HG03558 (cell line): ENCODE measurements around the gene TRIM33.
"Not testable (repeated sequence)": the region's sequence is repeated elsewhere in the genome, so short reads cannot be mapped to it uniquely, and the experiment has no call there.

Experiments
- ATAC-seq: cut with Tn5 transposase; IDR thresholded peaks from one replicate; pipeline ENCODE4 v1.9.1; 2021; ENCODE audit warnings: moderate number of reproducible peaks; ENCODE audit not compliant: unreplicated experiment; ENCODE audit errors: extremely low read depth

TRIM33 gene

DNA sequence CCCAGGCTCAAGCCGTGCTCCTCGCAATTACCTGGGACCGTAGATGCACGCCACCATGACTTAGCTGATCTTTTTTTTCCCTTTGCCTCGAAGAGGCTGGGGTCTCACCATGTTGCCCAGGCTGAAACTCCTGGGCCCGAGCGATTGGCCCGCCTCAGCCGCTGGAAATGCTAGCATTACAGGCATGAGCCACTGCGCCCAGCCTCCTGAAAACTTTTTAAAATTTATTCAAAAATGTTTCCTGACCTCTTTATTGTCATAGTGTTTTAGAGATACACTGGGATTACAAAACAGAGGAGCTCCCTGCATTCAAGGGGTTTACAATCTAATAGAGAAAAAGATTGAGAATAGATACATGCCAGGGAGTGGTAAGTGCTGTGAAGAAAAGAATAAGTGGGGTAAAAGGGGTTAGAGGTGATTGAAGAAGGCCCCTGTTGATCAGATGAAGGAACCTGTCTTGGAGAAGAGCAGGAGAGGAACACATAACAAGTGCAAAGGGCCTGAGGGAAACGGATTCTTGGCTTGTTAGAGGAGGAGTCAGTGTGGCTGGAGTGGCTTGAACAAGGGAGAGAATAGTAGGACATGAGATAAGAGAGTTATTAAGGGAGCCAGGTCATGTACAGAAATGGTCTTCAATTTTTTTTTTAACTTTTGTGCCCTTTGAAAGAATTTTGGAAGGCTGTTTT lies 1.7 kb upstream of the TRIM33 start:
- no peak for ATAC-seq

DNA sequence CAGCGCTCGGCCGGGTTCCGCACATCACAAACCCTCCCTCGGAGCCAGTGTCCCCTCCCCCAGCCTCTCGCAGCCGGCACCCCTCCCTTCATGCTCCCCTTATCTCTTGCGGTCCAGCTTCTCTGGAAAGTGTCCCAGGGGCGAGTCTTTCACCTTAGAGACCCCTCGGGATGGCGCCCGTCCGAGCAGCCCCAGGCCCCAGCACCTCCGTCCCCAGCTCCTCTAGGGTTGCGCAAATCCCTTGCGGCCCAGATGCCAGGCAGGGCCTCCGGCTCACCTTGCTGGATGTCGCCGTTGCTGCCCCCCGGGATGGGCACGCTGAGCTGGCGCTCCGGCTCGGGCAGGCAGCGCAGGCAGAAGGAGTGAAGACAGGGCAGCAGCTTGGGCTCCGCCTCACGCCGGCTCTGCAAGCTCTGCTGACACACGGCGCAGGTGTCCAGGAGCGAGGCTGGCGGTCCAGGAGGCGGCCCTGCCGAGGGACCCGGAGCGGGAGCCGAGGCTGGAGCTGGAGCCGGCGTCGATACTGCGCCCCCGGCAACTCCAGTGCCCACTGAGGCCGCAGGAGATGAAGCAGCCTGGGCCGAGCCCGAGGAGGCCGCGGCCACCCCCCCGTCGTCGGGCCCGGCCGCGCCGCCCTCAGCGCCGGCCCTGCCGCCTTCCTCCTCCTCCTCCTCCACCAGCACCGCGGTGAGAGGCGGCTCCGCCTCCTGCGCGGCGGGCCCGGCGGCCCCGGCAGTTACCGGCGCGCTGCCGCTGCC lies 550 bp downstream of the TRIM33 start:
- peak; percentile 23 for ATAC-seq

DNA sequence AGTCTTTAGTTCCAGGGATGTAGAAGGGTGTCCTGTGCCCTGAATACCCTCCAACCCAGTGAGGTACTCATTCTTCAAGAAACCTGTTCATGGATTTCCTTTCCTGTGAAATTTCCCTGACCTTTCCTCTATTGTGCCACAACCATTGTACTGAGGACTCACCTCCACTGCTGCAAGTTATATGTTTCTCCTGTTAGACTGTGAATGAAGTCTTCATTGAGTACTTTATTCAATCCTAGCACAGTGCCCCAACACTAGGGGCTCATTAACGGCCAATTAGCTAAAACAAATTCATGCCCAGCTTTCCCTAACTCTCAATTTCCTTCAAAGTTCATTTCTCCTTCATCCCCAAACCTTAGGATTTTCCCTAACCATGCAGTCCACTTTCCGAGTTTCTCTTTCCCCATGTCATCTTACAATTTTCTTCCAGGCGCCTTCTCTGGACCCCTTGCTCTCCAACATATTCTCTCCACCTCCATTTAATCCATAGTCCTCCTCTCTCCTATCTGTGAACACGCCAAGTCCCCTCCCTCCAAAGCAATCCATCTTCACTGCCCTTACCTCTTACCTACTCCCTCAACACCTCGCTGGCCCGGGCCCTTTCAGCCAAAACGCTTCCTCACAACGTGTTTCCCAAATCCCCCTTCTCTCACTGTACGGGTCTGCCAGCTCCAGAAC lies 1.3 kb downstream of the TRIM33 start:
- no peak for ATAC-seq

DNA sequence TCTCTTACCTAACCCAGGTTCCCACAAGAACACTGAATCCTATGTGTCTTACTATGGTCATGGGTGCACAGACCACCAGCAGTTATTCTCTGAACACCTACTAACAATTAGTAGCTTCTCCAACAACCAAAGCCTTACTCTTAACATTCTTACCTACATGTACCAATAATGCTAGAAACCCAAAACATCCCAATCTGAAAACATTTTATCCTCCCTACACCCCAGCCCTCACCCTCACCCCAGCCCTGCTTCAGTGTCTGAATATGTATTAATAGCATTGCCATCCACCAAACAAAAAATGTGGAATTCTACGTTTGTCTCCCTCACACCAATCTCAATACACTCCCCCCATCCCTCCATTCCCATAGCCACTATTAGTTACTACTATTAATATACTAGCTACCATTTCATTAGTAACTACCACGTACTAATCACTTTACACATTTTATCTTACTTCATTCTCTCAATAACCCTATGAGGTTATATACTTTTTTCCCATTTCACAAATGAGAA lies 2.6 kb downstream of the TRIM33 start:
- no peak for ATAC-seq

DNA sequence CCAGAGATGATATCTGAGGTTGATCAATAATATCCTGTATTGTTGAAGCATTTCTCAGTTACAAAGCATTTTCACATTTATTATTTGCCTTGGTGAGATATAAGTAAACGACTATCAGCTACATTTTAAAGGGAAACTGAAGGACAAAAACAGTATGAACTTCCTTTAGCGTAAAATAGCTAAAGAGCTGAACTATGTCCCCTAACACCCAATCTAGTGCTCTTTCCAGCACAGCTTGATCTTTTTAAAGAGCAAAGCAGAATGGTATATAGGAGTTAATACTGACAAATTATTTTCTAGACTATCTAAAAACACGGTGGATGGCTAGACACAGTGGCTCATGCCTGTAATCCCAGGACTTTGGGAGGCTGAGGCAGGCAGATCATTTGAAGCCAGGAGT lies 3.5 kb downstream of the TRIM33 start:
- ATAC-seq, result no peak

DNA sequence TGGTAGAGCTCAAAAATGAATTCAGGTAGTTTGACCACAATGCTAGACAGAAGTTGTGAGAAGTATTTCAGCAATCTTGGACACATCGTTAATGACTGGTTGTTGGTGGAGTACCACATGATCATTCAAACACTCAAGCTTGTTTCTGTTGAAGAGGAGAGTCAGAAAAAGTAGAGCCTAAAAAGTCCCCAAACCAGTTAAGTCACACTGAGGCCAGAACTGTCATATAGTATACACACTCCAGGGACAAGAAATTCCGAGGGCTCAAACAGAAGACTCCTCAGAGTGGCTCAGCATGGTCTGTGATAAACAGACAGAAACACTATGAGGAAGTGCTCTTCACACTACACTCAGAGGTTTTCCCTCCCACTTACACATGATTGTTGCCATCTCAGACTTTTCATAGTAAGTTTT lies 5.8 kb downstream of the TRIM33 start:
- no peak for ATAC-seq

DNA sequence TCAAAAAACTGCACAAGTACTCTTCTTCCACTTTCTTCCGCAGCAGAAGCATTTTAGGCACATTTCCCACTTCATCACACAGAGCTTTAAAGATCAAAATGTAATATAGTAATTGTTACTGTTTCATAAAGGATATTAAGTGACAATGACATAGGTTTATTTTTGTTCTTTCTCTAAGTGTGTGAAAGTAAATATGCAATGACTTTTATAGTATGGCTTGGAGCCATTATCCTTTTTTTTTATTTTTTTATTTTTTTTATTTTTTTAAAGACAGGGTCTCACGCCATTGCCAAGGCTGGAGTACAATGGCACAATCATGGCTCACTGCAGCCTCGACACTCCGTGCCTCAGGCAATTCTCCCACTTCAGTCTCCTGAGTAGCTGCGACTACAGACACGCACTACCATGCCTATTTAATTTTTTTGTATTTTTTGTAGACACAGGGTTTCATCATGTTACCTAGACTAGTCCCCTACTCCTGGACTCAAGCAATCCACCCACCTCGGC lies 7.0 kb downstream of the TRIM33 start:
- ATAC-seq, result no peak

DNA sequence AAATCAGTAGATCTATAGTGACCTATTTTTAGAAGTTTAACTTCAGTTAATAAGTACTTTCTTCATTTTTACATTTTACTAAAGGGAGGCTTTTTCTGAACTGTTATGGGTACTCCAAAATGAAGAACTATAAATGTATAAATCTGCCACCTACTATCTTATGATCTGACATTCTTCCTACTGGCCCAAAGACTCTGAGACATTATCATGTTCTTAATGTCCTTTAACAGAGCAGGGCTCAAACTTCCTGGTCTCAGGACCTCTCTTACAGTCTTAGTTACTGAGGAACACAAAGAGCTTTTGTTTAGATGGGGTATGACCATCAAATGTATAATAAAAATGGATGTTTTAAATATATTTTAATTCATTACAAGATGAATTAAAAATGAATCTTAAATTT lies 8.9 kb downstream of the TRIM33 start:
- no peak for ATAC-seq

DNA sequence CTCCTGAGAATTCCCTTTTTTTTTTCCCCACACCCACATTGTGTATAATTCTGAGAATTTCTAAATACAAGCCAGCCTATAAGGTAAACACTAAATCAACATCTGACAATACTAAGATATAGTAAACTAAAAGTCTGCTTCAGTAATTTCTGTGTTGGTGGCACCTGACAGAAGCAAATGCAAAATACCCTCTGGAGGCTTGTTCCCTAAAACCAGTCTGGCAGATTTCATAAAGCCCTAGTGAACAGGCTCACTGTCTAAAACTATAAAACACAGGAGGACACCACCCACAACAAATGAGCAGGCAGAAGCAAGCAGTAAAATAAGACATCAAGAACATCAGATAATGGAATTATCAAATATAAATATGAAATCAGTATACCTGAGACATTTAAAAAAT lies 11.5 kb downstream of the TRIM33 start:
- ATAC-seq, result no peak

DNA sequence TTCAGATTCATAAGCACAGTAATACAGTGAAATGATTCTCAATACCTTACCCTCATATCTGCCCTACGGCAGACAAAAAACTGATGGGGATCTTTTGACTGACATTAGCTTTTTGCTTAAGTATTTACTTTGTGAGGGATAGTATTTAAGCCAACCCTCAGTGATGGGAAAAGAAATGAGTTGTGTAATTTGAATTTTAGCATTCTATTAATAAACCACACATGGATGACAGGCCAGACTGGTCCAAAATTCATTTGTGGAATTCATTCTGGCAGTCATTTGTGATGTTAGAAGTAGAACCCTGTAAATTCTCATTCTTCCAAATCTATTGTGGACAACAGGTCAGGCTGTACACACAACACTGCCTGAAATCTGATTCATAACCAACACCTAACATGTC lies 14.9 kb downstream of the TRIM33 start:
- ATAC-seq, result no peak

DNA sequence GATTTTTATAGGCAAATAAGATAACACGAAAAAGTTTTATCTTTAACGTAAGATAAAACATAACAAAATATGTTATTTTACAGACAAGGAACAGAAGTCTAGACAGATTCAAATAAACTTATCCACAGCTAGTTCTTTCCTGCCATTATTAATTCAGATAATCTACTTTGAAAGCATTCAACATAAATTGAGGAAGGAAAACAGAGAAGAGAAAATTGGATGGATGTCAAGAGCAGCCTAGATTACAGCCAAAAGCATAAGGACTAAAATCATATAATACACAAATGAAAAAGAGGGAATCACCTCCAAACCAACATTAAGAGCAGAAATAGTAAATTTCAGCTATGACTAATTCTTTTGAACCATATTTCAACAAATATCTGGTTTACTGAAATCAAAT lies 15.5 kb downstream of the TRIM33 start:
- no peak for ATAC-seq

DNA sequence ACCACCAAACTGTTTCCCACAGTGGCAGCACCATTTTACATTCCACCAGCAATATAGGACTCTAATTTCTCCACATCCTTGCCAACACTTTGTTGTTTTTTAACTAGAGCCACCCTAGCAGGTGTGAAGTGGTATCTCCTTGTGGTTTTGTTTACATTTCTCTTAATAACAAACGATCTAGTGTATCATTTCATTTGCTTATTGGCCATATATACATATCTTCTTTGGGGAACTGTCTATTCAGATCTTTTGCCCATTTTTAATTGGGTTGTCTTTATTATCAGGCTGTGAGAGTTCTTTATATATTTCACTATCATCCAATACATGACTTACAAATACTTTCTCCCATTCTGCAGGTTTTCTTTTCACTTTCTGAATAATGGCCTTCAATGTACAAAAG lies 18.0 kb downstream of the TRIM33 start:
- no peak for ATAC-seq

DNA sequence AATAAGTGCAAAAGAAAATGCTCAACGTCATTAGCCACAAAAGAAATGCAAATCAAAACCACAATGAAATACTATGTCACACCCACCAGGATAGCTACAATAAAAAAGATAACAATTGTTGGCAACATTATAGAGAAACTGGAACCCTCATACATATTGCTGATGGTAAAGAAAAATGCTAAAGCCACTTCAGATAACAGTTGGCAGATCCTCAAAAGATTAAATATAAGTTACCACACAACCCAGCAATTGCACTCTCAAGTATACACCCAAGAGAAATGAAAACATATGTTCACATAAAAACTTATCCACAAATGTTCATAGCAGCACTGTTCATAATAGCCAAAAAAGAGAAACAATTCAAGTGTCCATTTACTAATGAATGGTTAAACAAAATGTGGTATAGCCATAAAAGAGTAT lies 20.7 kb downstream of the TRIM33 start:
- ATAC-seq, result no peak

DNA sequence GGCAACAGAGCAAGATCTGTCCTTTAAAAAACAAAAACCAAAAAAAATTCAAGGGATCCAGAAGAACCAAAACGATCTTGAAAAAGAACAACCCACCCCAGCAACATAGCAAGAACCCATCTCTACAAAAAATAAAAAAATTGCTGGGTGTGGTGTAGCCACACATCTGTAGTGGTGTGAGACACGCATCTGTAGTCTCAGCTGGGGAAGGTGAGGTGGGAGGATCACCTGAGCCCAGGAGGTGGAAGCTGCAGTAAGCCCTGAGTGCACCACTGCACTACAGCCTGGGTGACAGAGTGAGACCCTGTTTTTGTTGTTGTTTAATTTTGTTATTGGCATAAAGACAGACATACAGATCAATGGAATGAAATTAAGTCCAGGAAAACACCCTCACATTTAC lies 22.3 kb downstream of the TRIM33 start:
- ATAC-seq, result no peak

DNA sequence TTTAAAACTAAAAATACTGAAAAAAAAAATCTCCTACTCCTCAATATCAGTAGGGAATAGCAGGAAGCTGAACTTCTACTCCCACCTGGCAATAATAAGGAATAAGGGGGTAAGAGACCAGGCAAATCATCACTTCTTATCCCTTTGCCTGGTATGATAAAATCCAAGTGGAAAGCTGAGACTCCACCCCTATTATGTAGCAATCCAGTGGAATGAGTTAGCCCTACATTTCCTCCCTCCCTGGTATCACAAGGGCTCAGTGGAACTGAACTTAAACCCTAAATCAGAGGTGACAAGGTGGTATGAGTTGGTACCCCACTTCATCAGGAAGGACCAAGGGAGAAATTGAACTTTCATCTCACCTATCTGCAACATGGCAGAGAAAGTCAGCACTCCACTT lies 25.7 kb downstream of the TRIM33 start:
- ATAC-seq, result no peak

DNA sequence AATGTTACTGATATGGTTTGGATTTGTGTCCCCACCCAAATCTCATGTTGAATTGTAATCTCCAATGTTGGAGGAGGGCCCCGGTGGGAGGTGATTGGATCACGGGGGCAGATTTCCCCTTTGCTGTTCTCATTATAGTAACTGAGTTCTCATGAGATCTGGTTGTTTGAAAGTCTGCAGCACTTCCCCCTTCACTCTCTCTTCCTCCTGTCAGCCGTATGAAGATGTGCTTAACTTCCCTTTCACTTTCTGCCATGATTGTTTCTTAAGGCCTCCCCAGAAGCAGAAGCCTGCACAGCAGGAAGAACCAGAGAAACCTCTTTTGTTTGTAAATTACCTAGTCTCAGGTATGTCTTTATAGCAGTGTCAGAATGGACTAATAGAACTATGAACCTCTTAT lies 28.4 kb downstream of the TRIM33 start:
- ATAC-seq, result no peak

DNA sequence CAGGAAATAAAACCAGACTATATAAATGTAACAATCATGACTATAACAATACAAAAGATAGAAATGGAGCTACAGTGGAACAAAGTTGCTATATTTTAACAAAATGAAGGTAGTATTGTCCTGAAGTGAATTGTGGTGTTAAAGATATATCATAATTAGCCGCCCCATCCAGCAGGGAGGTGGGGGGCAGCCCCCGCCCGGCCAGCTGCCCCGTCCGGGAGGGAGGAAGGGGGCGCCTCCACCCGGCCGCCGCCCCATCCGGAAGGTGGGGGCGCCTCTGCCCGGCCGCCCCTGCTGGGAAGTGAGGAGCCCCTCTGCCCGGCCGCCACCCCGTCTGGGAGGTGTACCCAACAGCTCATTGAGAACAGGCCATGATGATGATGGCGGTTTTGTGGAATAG lies 31.4 kb downstream of the TRIM33 start:
- ATAC-seq, result not testable (repeated sequence)

DNA sequence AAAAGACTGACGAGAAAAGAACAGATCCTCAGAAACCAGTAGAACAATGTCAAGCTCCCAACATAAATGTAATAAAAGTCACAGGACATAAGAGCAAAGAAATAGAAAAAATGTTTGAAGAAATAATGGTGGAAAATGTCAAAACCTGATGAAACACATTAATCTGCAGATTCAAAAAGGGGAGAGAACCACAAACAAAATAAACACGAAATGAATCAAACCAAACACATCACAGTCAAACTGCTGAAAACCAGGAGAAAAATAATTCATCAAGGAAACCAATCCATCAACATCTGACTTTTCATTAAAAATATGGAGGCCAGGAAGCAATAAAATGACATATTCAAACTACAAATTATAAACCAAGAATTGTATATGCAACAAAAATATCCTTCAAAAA lies 31.9 kb downstream of the TRIM33 start:
- ATAC-seq, result no peak

DNA sequence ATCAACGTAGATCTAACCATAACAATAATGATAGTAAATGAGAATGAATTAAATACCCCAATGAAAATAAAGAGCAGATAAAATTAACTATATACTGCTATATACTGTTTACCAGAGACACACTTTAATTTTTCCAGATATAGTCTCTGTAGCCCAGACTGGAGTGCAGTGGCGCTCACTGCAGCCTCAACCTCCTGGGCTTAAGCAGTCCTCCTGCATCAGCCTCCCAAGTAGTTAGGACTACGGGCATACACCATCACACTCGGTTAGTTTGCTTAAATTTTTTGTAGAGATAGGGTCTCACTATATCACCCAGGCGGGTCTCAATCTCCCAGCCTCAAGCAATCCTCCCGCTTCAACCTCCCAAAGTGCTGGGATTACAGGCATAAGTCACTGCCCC lies 37.2 kb downstream of the TRIM33 start:
- no peak for ATAC-seq

DNA sequence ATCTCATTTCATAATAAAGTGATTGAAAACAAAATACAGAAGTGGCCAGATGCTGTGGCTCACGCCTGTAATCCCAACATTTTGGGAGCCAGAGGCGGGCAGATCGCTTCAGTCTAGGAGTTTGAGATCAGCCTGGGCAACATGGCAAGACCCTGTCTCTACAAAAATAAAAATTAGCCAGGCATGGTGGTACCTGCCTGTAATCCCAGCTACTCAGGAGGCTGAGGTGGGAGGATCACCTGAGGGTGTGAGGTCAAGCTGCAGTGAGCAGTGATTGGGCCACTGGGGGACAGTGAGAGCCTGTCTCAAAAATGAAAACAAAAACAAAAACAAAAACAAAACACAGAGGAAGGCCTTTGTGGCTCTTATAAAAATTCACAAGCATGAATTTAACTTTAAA lies 38.6 kb downstream of the TRIM33 start:
- no peak for ATAC-seq

DNA sequence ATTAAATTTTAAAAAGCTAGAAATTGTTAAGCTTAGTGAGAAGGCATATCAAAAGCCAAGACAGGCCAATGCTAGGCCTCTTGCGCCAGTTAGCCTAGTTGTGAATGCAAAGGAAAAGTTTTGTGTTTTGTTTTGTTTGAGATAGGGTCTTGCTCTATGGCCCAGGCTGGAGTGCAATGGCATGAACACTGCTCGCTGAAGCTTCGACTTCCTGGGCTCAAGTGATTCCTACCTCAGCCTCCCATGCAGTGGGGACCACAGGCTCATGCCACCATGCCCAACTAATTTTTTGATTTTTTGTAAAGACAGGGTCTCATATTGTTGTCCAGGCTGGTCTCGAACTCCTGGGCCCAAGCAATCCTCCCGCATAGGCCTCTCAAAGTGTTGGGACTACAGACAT lies 40.3 kb downstream of the TRIM33 start:
- no peak for ATAC-seq
